GM12878 (cell line): ENCODE results near the gene NUDT1. TPM values are rescaled to one million over a fixed set of nuclear protein-coding genes. Genes with fewer than 3 reads are reported as not detected.

ENCODE experiments used
- ATAC-seq: fragments of 200-7000 bp; cut with Tn5 transposase; 3 replicates; pipeline ENCODE4 v1.9.1; 2020; ENCODE audit warnings: mild to moderate bottlenecking, moderate library complexity
- BruUV-seq: library from RNA; stranded (reverse); fragments of 400-500 nt; replicated peaks from 2 replicates; lab custom pipeline; 2021; lab: Mats Ljungman, UMichigan
- CTCF ChIA-PET: fragments of 300-600 bp; sonication (Branson Sonifier 250); formaldehyde crosslinking; extraction: SDS; loops from one replicate; lab custom pipeline; 2021; ENCODE audit warnings: inconsistent platforms; lab: Yijun Ruan, JAX
- POLR2A ChIA-PET: fragments of 350-600 bp; formaldehyde crosslinking; extraction: SDS; loops from one replicate; lab custom pipeline; 2021; ENCODE audit warnings: inconsistent platforms; lab: Charles Lee
- RAD21 ChIA-PET: fragments of 300-600 bp; sonication (Branson Sonifier 250); formaldehyde crosslinking; loops from one replicate; lab custom pipeline; 2023; ENCODE audit warnings: antibody characterized with exemption; ENCODE audit not compliant: unreplicated experiment; lab: Charles Lee
- SMC1A ChIA-PET: fragments of 300-600 bp; sonication (Branson Sonifier 250); formaldehyde crosslinking; loops from one replicate; lab custom pipeline; 2023; ENCODE audit not compliant: unreplicated experiment, uncharacterized antibody; lab: Charles Lee
- DNase-seq: peaks from one replicate; pipeline ENCODE4 v3.0.0-alpha.2; 2011; ENCODE audit warnings: low read depth, low spot score
- FAIRE-seq: peaks from 3 replicates; lab custom pipeline; 2011; peaks lifted over from hg19 to GRCh38; lab: Jason Lieb, UNC
- H2AFZ ChIP-seq: 2 replicates; pipeline ENCODE4 v1.6.0; 2011; ENCODE audit warnings: low read depth, low read length, control low read depth; ENCODE audit not compliant: control insufficient read depth
- H3K27ac ChIP-seq: 2 replicates; pipeline ENCODE4 v1.5.1; 2011; ENCODE audit warnings: control low read depth; ENCODE audit not compliant: control insufficient read depth, insufficient read depth
- H3K27me3 ChIP-seq, 2 experiments: replicated peaks in 1 of 2; 2 replicates each; pipeline versions ENCODE4 v1.6.0 to v1.6.1; 2011; ENCODE audit warnings: low read length in 1 of 2; ENCODE audit not compliant: control insufficient read depth in 2 of 2, insufficient read depth in 2 of 2
- H3K36me3 ChIP-seq, 2 experiments: 2 replicates each; pipeline ENCODE4 v1.5.1; 2011; ENCODE audit warnings: low read length in 1 of 2; ENCODE audit not compliant: control insufficient read depth in 2 of 2, insufficient read depth in 2 of 2
- H3K4me1 ChIP-seq: 2 replicates; pipeline ENCODE4 v1.6.1; 2011; ENCODE audit warnings: mild to moderate bottlenecking, low read length, moderate library complexity, mixed read lengths; ENCODE audit not compliant: control insufficient read depth, insufficient read depth
- H3K4me2 ChIP-seq: 2 replicates; pipeline ENCODE4 v1.6.0; 2011; ENCODE audit warnings: control low read depth; ENCODE audit not compliant: control insufficient read depth, insufficient read depth
- H3K4me3 ChIP-seq: fragments of 200-600 bp; sonication (generic); 2 replicates; pipeline ENCODE4 v1.5.1; 2016
- H3K79me2 ChIP-seq: 2 replicates; pipeline ENCODE4 v1.6.0; 2011; ENCODE audit warnings: low read length; ENCODE audit not compliant: control insufficient read depth, insufficient read depth
- H3K9ac ChIP-seq: 2 replicates; pipeline ENCODE4 v1.8.0; 2011; ENCODE audit warnings: low read length, control low read depth, mixed read lengths; ENCODE audit not compliant: control insufficient read depth, insufficient read depth
- H3K9me3 ChIP-seq: replicated peaks from 3 replicates; pipeline ENCODE4 v1.5.1; 2011; ENCODE audit warnings: mild to moderate bottlenecking, low read length; ENCODE audit not compliant: control insufficient read depth, insufficient read depth
- H4K20me1 ChIP-seq: 2 replicates; pipeline ENCODE4 v1.6.0; 2011; ENCODE audit not compliant: control insufficient read depth, insufficient read depth
- EED ChIP-seq: sonication (generic); IDR thresholded peaks from 2 replicates; pipeline ENCODE4 v1.6.1; 2016; ENCODE audit warnings: antibody characterized with exemption, low read depth
- MTA3 ChIP-seq: IDR thresholded peaks from 2 replicates; pipeline ENCODE4 v1.6.1; 2012; ENCODE audit warnings: low read length, inconsistent platforms, borderline replicate concordance
- POLR2A ChIP-seq: IDR thresholded peaks from 2 replicates; pipeline ENCODE4 v1.6.1; 2011; ENCODE audit warnings: low read depth, mild to moderate bottlenecking, low read length
- RUNX3 ChIP-seq: IDR thresholded peaks from 2 replicates; pipeline ENCODE4 v1.6.1; 2012; ENCODE audit warnings: low read length, inconsistent platforms
- WGBS: methylation state at CpG from one replicate; pipeline ENCODE4 v1.1.6; 2016; ENCODE audit warnings: low lambda C conversion rate; ENCODE audit not compliant: insufficient replicate concordance, insufficient coverage; ENCODE audit errors: missing lambda C conversion rate; 5-methylcytosine and 5-hydroxymethylcytosine counted together
- in situ Hi-C: fragments of 300-500 bp; cut with MboI; formaldehyde crosslinking; loops from 9 replicates; pipeline ENCODE4 v1.14.3; 2018; ENCODE audit warnings: mixed read lengths
- intact Hi-C: fragments of 100-400 bp; cut with micrococcal nuclease; formaldehyde crosslinking; loops from one replicate; pipeline ENCODE4 v1.14.2; 2022; ENCODE audit not compliant: unreplicated experiment
- polyA plus RNA-seq, 11 experiments: library from polyadenylated mRNA; depleted of rRNA in 4 of 11; unstranded in 6 of 11; stranded (reverse) in 5 of 11; fragments of >200 nt; fragmentation: Nextera tagmentation in 4 of 11; fragmentation: Illumina TruSeq in 1 of 11; extraction: Ambion mirVana in 4 of 11; extraction: Trizol in 1 of 11; gene quantifications; 1 replicate in 1 of 11; 2 replicates in 10 of 11; pipeline versions ENCODE4 v1.2.1 to v1.2.3, GENCODE V29; 2011 to 2016; ENCODE audit warnings: inconsistent platforms in 2 of 11, missing spikeins in 2 of 11, low read depth in 1 of 11
- total RNA-seq, 4 experiments: library from RNA; depleted of rRNA in 3 of 4; stranded (reverse); fragments of >200 nt in 3 of 4; fragmentation: Illumina TruSeq in 1 of 4; extraction: Trizol in 1 of 4; gene quantifications; 2 replicates each; pipeline versions ENCODE4 v1.2.1 to v1.2.3, GENCODE V29; 2013 to 2021
- TF ChIP-seq, protein P1 (sequence below): fragments of 450-650 bp; conservative IDR thresholded peaks from 2 replicates; pipeline ENCODE4 v1.6.1; 2017; ENCODE audit warnings: mild to moderate bottlenecking, moderate library complexity

Gene NUDT1
- total and polyA plus RNA-seq, 10 of the 15 experiments (the other 5 are each of a cell fraction or from before 2014, with no cell fraction given): 7.7 to 122 (median 59.2) TPM

DNA sequence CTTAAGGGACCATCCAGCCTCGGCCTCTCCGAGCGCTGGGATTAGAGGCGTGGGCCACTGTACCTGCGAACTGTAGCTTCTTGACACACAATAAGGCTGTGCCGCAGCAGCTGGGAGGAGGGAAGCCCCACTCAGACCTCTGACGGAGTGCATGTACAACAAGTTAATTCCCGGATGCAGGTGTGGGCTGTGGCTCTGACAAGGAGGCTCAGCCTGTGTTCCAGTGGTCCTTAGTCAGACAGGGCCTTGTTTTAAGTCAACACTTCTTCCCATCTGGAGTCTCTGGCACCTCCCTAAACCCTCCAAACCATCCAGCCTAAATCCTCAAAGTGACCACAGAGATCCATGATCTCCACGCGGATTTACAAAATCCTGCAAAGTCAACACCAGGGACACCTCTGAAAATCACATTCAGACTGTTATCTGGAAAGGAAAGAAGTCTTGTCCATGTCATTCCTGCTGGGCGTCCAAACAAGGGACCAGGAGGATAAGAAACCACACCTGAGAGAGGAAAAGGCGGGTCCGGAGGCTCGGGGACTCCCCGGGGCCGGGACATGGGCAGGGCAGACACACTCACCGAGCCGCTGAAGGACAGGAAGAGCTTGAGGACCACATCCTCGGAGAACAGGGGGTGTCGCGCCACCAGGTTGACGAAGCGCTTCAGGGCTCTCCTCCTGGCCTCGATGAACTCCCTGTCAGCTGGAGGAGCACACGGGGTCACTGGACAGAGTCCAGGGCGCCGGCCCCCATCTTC lies 29.4 kb downstream of the NUDT1 start:
- BruUV-seq: TSS peak; percentile 42
- no peaks in the 10 kb centered on the region for H4K20me1 ChIP-seq
- H3K27me3 ChIP-seq: no peaks in the 10 kb centered on the region
- H3K79me2 ChIP-seq: no peaks in the 10 kb centered on the region
- no peak overlapping the region for H2AFZ ChIP-seq
- H3K4me3 ChIP-seq: no peak overlapping the region
- RAD21 ChIA-PET: no interaction called here
- in situ Hi-C loops: no loop called here
- ATAC-seq (no peak), FAIRE-seq (no peak), DNase-seq (no peak)
- 95% methylated on average over 25 of the region's 27 CpGs for WGBS
- CTCF ChIA-PET: no interaction called here
- no peak overlapping the region for H3K4me2 ChIP-seq
- no peak overlapping the region for H3K27ac ChIP-seq
- H3K36me3 ChIP-seq: peaks cover 7 to 33% of the 10 kb centered on the region in 2 experiments; a peak in 3 of 4 replicates
- TF ChIP-seq EED (no peak), RUNX3 (no peak), POLR2A (0 out of 2 replicates have a peak, but pooled peaks have one; percentile 29)
- TF ChIP-seq, protein P1, sequence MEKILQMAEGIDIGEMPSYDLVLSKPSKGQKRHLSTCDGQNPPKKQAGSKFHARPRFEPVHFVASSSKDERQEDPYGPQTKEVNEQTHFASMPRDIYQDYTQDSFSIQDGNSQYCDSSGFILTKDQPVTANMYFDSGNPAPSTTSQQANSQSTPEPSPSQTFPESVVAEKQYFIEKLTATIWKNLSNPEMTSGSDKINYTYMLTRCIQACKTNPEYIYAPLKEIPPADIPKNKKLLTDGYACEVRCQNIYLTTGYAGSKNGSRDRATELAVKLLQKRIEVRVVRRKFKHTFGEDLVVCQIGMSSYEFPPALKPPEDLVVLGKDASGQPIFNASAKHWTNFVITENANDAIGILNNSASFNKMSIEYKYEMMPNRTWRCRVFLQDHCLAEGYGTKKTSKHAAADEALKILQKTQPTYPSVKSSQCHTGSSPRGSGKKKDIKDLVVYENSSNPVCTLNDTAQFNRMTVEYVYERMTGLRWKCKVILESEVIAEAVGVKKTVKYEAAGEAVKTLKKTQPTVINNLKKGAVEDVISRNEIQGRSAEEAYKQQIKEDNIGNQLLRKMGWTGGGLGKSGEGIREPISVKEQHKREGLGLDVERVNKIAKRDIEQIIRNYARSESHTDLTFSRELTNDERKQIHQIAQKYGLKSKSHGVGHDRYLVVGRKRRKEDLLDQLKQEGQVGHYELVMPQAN: no peak
- TF ChIP-seq, all 136 proteins: peak for 1
- ChIA-PET SMC1A (no interaction called here), POLR2A (no interaction called here)
- H3K4me1 ChIP-seq: no peaks in the 10 kb centered on the region
- intact Hi-C loops: no loop called here
- no peak overlapping the region for H3K9ac ChIP-seq
- no peaks in the 10 kb centered on the region for H3K9me3 ChIP-seq

DNA sequence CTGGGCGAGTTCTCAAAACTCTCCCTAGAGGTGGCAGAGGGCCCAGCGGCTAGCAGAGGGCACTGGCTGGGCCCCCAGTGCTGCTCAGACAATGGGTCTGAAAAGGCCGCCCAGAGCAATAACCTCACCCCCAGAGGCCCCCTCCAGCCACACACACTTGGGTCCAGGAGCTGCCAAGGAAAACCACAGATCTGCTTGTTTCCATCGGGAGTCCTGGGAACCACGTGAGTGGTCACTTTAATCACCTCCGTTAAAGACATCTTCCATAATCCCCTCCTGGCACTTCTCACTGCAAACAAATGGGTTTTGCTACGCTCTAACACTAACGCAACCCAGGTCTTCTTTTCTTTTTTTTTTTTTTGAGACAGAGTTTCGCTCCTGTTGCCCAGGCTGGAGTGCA lies 30.0 kb downstream of the NUDT1 start:
- 80% methylated on average over 8 of the region's 9 CpGs for WGBS
- Histone ChIP-seq H3K9me3 (no peaks in the 10 kb centered on the region), H3K27me3 (no peaks in the 10 kb centered on the region), H3K4me2 (no peak overlapping the region), H3K9ac (no peak overlapping the region), H3K4me3 (no peak overlapping the region), H3K36me3 (peaks cover 7 to 37% of the 10 kb centered on the region in 2 experiments; a peak in 3 of 4 replicates), H3K4me1 (no peaks in the 10 kb centered on the region), H3K79me2 (no peaks in the 10 kb centered on the region), H2AFZ (no peak overlapping the region), H4K20me1 (no peaks in the 10 kb centered on the region), H3K27ac (no peak overlapping the region)
- ChIA-PET RAD21 (no interaction called here), SMC1A (no interaction called here), CTCF (no interaction called here), POLR2A (no interaction called here)
- no peak for TF ChIP-seq MTA3
- in situ Hi-C loops: no loop called here
- intact Hi-C loops: no loop called here
- ATAC-seq (no peak), FAIRE-seq (no peak), DNase-seq (no peak)
- BruUV-seq: no TSS peak
